Measurements from ENCODE around the gene S100A1. TPM values are rescaled to one million over a fixed set of nuclear protein-coding genes. Genes with fewer than 3 reads are reported as not detected.

S100A1 gene
- total RNA-seq, 1 experiment from 2014 or later: 1.3 TPM

- TF ChIP-seq ZNF425 (CRISPR knock-in tag; conservative IDR thresholded peaks at IDR 0.05) (no peak), NR1H2 (CRISPR knock-in tag; IDR thresholded peaks at IDR 0.05) (no peak), ATF3 (CRISPR knock-in tag; conservative IDR thresholded peaks at IDR 0.05) (no peak), IRF2 (CRISPR knock-in tag; IDR thresholded peaks at IDR 0.05; ENCODE audit: borderline replicate concordance, low read depth) (no peak)
These were observed 16.0 kb upstream of the S100A1 start (continued) for GRCh38 chr1:153612111-153612754.

GRCh38 chr1:153612755-153613331 is 15.4 kb upstream of the S100A1 start, which contains the start of gene S100A16:
Gene S100A16, minus strand, starts transcription at chr1:153613137. Its CDS starts 4,986 bp downstream, at chr1:153608151.
- H3K27ac Mint-ChIP-seq: no peak within 1 kb of the TSS
- CTCF ChIA-PET: interaction anchor here (0.5 to 14.4 kb wide), 19 partner anchors 10 to 301 kb away, joined by 3 to 230 read pairs (median 7); partner anchors contain the start of genes CHTOP, S100A1, S100A13 and S100A6
- no peaks in the 10 kb centered on the region for H3K36me3 Mint-ChIP-seq
- POLR2A ChIA-PET: interaction anchor here (0.8 to 1.7 kb wide), 5 partner anchors 14 to 21 kb away, joined by 3 to 8 read pairs (median 5); partner anchors contain the start of genes CHTOP and S100A13
- H3K9me3 Mint-ChIP-seq: no peaks in the 10 kb centered on the region
- no peaks in the 10 kb centered on the region; the same call in 1 of the 2 replicates for H3K27me3 Mint-ChIP-seq (ENCODE audit: low read depth)
- DNase-seq (ENCODE audit: low spot score) (peak; percentile 54), ATAC-seq (peak; percentile 58)
- H3K4me3 Mint-ChIP-seq: peak within 1 kb of the TSS; percentile 58
- TF ChIP-seq FOXJ3 (CRISPR knock-in tag; IDR thresholded peaks at IDR 0.05; ENCODE audit: borderline replicate concordance) (no peak), NR3C1 (CRISPR knock-in tag; conservative IDR thresholded peaks at IDR 0.05; ENCODE audit: low read depth) (no peak), GABPB1 (CRISPR knock-in tag; IDR thresholded peaks at IDR 0.05) (no peak), ZNF263 (CRISPR knock-in tag; IDR thresholded peaks at IDR 0.05; ENCODE audit: low read depth) (peak; percentile 68; the same call in 1 of the 2 replicates), ZBTB21 (CRISPR knock-in tag; IDR thresholded peaks at IDR 0.05; ENCODE audit: borderline replicate concordance) (0 out of 2 replicates have a peak, but pooled peaks have one; percentile 43), FOXK1 (CRISPR knock-in tag; IDR thresholded peaks at IDR 0.05) (0 out of 2 replicates have a peak, but pooled peaks have one; percentile 25), TEAD1 (CRISPR knock-in tag; IDR thresholded peaks at IDR 0.05) (no peak)
- peaks cover 62% of the 10 kb centered on the region for H3K4me1 Mint-ChIP-seq

- ATAC-seq: no peak
- Mint-ChIP-seq H3K9me3 (no peaks in the 10 kb centered on the region), H3K4me3 (no peak overlapping the region), H3K27ac (no peak overlapping the region), H3K4me1 (peaks cover 56% of the 10 kb centered on the region), H3K27me3 (ENCODE audit: low read depth) (no peaks in the 10 kb centered on the region; the same call in 1 of the 2 replicates), H3K36me3 (no peaks in the 10 kb centered on the region)
- POLR2A ChIA-PET: interaction anchor here (1.1 to 1.7 kb wide), 4 partner anchors 13 to 21 kb away, joined by 3 to 8 read pairs (median 4); partner anchors contain the start of genes CHTOP and S100A13
- DNase-seq (ENCODE audit: low spot score): no peak
- CTCF ChIA-PET: interaction anchor here (1.0 to 14.4 kb wide), 16 partner anchors 15 to 260 kb away, joined by 3 to 230 read pairs (median 8); partner anchors contain the start of genes CHTOP, S100A1, S100A13 and S100A6
- no peak for TF ChIP-seq ZMAT4 (CRISPR knock-in tag; IDR thresholded peaks at IDR 0.05)
- TF ChIP-seq NR2C2 (CRISPR knock-in tag; IDR thresholded peaks at IDR 0.05): no peak
- TF ChIP-seq ZNF532 (CRISPR knock-in tag; IDR thresholded peaks at IDR 0.05; ENCODE audit: borderline replicate concordance): no peak
- no peak for TF ChIP-seq ZNF396 (CRISPR knock-in tag; IDR thresholded peaks at IDR 0.05; ENCODE audit: borderline replicate concordance)
- no peak for TF ChIP-seq ERG (CRISPR knock-in tag; IDR thresholded peaks at IDR 0.05)
- TF ChIP-seq ETV6 (CRISPR knock-in tag; IDR thresholded peaks at IDR 0.05): no peak
- TF ChIP-seq SMAD4 (CRISPR knock-in tag; IDR thresholded peaks at IDR 0.05): no peak
- no peak for TF ChIP-seq IRF2 (CRISPR knock-in tag; IDR thresholded peaks at IDR 0.05; ENCODE audit: borderline replicate concordance, low read depth)
- TF ChIP-seq MLX (CRISPR knock-in tag; IDR thresholded peaks at IDR 0.05): no peak
- no peak for TF ChIP-seq ZNF512 (CRISPR knock-in tag; IDR thresholded peaks at IDR 0.05; ENCODE audit: borderline replicate concordance)
These were observed 14.8 kb upstream of the S100A1 start for GRCh38 chr1:153613406-153613805.
